Chondrocyte (in vitro differentiated cells): ENCODE results near the gene LAMB4. TPM values are rescaled to one million over a fixed set of nuclear protein-coding genes. Genes with fewer than 3 reads are reported as not detected.
A peak's percentile ranks its signal among the peaks of the same experiment; 100 is the strongest.

ENCODE experiments used
- DNase-seq: peaks from one replicate; pipeline ENCODE4 v3.0.0; 2021; ENCODE audit warnings: mixed read lengths, low spot score
- H3K27ac Mint-ChIP-seq: one replicate; pipeline ENCODE4 v1.8.0; 2021; ENCODE audit warnings: mild to moderate bottlenecking, moderate library complexity, mixed read lengths; ENCODE audit not compliant: unreplicated experiment
- H3K27me3 Mint-ChIP-seq: 2 replicates; pipeline ENCODE4 v1.8.0; 2021; ENCODE audit warnings: low read depth, mixed read lengths
- H3K36me3 Mint-ChIP-seq: 2 replicates; pipeline ENCODE4 v1.8.0; 2021; ENCODE audit warnings: low read depth, mixed read lengths
- H3K4me1 Mint-ChIP-seq: 2 replicates; pipeline ENCODE4 v1.8.0; 2021; ENCODE audit warnings: low read depth, mild to moderate bottlenecking, mixed read lengths
- H3K4me3 Mint-ChIP-seq: one replicate; pipeline ENCODE4 v1.8.0; 2021; ENCODE audit warnings: mild to moderate bottlenecking, moderate library complexity, mixed read lengths; ENCODE audit not compliant: unreplicated experiment
- H3K9me3 Mint-ChIP-seq: 2 replicates; pipeline ENCODE4 v1.8.0; 2021; ENCODE audit warnings: low read depth, mixed read lengths
- total RNA-seq: library from RNA; stranded (reverse); gene quantifications from 3 replicates; pipeline ENCODE4 v1.2.1, GENCODE V29; 2021
- TF ChIP-seq, protein P1 (sequence below): fragments of 200-600 bp; sonication (generic); IDR thresholded peaks from 2 replicates; pipeline ENCODE4 v1.5.0; 2021; ENCODE audit warnings: antibody characterized with exemption, mild to moderate bottlenecking, moderate library complexity

The LAMB4 gene
- total RNA-seq, 1 donor from 2014 or later, result not detected

DNA sequence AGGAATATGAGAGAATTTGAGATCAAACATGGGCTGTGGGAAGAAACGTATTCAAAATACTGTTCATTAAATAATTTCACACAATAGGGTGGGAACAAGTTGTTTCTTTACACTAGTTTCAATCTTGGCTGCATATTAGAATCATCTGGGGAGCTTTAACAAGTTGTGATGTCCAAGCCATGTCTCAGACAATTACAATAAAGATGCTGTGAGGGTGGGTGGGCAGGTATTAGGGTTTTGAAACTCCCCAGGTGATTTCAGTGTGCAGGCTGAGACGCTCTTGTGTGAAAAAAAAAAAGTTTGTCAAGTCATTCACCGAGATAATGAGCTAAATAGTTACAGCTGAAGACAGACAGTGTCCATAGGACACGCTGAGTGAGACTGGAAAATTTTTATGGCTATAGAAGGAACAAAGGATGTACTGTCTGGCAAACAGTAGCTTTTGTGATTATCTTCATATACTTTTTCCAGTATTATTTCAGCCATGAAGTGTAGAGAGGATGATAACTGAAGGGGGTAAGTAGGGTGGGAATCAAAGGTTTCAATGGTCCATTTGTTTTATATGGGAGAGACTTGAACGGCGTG is 12.6 kb upstream of the LAMB4 start:
- TF ChIP-seq, protein P1, sequence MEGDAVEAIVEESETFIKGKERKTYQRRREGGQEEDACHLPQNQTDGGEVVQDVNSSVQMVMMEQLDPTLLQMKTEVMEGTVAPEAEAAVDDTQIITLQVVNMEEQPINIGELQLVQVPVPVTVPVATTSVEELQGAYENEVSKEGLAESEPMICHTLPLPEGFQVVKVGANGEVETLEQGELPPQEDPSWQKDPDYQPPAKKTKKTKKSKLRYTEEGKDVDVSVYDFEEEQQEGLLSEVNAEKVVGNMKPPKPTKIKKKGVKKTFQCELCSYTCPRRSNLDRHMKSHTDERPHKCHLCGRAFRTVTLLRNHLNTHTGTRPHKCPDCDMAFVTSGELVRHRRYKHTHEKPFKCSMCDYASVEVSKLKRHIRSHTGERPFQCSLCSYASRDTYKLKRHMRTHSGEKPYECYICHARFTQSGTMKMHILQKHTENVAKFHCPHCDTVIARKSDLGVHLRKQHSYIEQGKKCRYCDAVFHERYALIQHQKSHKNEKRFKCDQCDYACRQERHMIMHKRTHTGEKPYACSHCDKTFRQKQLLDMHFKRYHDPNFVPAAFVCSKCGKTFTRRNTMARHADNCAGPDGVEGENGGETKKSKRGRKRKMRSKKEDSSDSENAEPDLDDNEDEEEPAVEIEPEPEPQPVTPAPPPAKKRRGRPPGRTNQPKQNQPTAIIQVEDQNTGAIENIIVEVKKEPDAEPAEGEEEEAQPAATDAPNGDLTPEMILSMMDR, result no peak
- Mint-ChIP-seq H3K36me3 (no peaks in the 10 kb centered on the region), H3K4me1 (peaks cover 27% of the 10 kb centered on the region), H3K9me3 (peaks cover under 1% of the 10 kb centered on the region), H3K4me3 (no peak overlapping the region), H3K27me3 (no peaks in the 10 kb centered on the region), H3K27ac (no peak overlapping the region)
- DNase-seq, result no peak

GRCh38 chr7:108142180-108142579 is 12.0 kb upstream of the LAMB4 start:
- H3K9me3 Mint-ChIP-seq, result peaks cover 5% of the 10 kb centered on the region
- TF ChIP-seq, protein P1, result no peak
- no peak overlapping the region for H3K27ac Mint-ChIP-seq
- no peaks in the 10 kb centered on the region for H3K36me3 Mint-ChIP-seq
- DNase-seq, result no peak
- H3K4me1 Mint-ChIP-seq, result peaks cover 27% of the 10 kb centered on the region
- H3K4me3 Mint-ChIP-seq, result no peak overlapping the region
- no peaks in the 10 kb centered on the region for H3K27me3 Mint-ChIP-seq

DNA sequence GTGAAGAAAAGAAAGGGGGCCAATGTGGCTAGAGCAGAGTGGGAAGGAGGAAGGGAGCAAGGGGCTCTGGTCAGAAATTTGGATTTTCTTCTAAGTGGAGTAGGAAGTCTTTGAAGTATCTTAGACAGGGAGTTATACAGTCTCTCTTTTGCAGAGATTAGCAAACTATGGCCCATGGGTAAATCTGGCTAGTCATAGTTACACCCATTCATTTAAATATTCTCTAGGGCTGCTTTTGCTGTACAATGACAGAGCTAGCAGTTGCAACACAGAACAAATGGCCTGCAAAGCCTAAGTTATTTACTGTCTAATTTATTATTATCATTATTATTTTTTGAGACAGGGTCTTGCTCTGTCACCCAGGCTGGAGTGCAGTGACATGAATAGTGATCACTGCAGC is 10.5 kb upstream of the LAMB4 start:
- Mint-ChIP-seq H3K9me3 (peaks cover 5% of the 10 kb centered on the region), H3K36me3 (no peaks in the 10 kb centered on the region), H3K27me3 (no peaks in the 10 kb centered on the region)

DNA sequence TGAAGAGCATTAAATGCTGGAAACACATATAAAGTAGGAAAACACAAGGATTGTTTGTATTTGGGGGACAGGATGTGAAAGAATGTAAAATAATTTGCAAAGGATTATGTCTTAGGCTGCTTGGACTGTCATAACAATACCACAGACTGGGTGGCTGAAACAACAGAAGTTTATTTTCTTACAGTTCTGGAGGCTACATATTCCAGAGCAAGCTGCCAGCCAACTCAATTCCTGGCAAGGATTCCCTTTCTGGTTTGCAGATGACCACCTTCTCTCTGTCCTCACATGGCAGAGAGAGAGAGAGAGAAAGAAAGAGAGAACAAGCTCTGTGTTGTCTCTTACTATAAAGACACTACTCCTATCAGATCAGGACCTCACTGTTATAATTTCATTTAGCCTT is 8.8 kb upstream of the LAMB4 start:
- TF ChIP-seq, protein P1, result no peak
- Mint-ChIP-seq H3K27me3 (no peaks in the 10 kb centered on the region), H3K4me1 (peaks cover 27% of the 10 kb centered on the region), H3K36me3 (no peaks in the 10 kb centered on the region), H3K9me3 (peaks cover 5% of the 10 kb centered on the region), H3K27ac (peak overlapping the region; percentile 50), H3K4me3 (no peak overlapping the region)
- no peak for DNase-seq

More for the DNA sequence above, 10.5 kb upstream of the LAMB4 start:
- no peak for DNase-seq
- H3K4me1 Mint-ChIP-seq, result peaks cover 27% of the 10 kb centered on the region
- H3K27ac Mint-ChIP-seq, result no peak overlapping the region
- no peak overlapping the region for H3K4me3 Mint-ChIP-seq
- TF ChIP-seq, protein P1, result no peak

DNA sequence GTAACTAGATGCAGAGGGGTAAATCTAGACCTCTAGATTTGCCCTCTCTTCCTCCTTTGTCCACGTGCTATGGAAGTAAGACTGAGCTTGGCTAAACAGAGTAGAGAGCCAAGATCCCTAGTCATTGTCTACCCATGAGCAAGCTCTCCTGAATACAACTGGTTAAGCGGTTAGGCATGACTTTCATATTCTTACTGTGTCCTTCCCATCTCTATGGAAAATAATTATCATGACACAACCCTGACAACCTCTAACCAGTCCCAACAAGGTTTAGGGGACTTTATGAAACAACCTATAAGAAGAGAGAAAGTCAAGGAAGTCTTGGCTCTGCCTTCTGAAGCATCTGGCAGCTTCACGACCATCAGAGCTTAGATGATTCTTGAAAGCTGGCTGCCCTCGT is 7.8 kb upstream of the LAMB4 start:
- Mint-ChIP-seq H3K36me3 (no peaks in the 10 kb centered on the region), H3K27ac (peak overlapping the region; percentile 15), H3K4me1 (peaks cover 27% of the 10 kb centered on the region), H3K9me3 (peaks cover 5% of the 10 kb centered on the region), H3K4me3 (no peak overlapping the region), H3K27me3 (no peaks in the 10 kb centered on the region)
- TF ChIP-seq, protein P1, result no peak
- DNase-seq, result no peak
